Neuronal stem cell (in vitro differentiated cells): ENCODE data around the gene SHC1.

Source experiments
- DNase-seq: peaks from one replicate; pipeline ENCODE4 v3.0.0-alpha.2; 2013; ENCODE audit warnings: low spot score
- H2AFZ ChIP-seq: one replicate; pipeline ENCODE4 v1.6.1; 2013; ENCODE audit warnings: mild to moderate bottlenecking, low read length, inconsistent platforms
- H2AK5ac ChIP-seq: 2 replicates; pipeline ENCODE4 v1.6.1; 2013; ENCODE audit warnings: low read depth, mild to moderate bottlenecking, inconsistent platforms, low read length, moderate library complexity, mixed read lengths
- H2BK120ac ChIP-seq: 2 replicates; pipeline ENCODE4 v1.6.1; 2013; ENCODE audit warnings: low read depth, mild to moderate bottlenecking, inconsistent platforms, low read length, moderate library complexity, mixed read lengths
- H2BK12ac ChIP-seq: one replicate; pipeline ENCODE4 v1.6.1; 2013; ENCODE audit warnings: low read length, inconsistent platforms
- H2BK15ac ChIP-seq: 2 replicates; pipeline ENCODE4 v1.6.1; 2013; ENCODE audit warnings: mild to moderate bottlenecking, low read length, inconsistent platforms, mixed read lengths
- H2BK5ac ChIP-seq: one replicate; pipeline ENCODE4 v1.6.1; 2013; ENCODE audit warnings: inconsistent platforms, mild to moderate bottlenecking, low read length, moderate library complexity
- H3K14ac ChIP-seq: one replicate; pipeline ENCODE4 v1.6.1; 2013; ENCODE audit warnings: low read length, inconsistent platforms
- H3K18ac ChIP-seq: 2 replicates; pipeline ENCODE4 v1.6.1; 2013; ENCODE audit warnings: low read length, inconsistent platforms
- H3K23ac ChIP-seq: 2 replicates; pipeline ENCODE4 v1.6.1; 2013; ENCODE audit warnings: low read depth, mild to moderate bottlenecking, mixed read lengths, low read length, inconsistent platforms; ENCODE audit not compliant: poor library complexity
- H3K27ac ChIP-seq: replicated peaks from 3 replicates; pipeline ENCODE4 v1.5.1; 2013; ENCODE audit warnings: low read length, inconsistent platforms
- H3K27me3 ChIP-seq, 3 experiments: 2 replicates each; pipeline ENCODE4 v1.6.1; 2013; ENCODE audit warnings: low read length in 3 of 3, mild to moderate bottlenecking in 2 of 3, inconsistent platforms in 1 of 3, low read depth in 1 of 3, mixed read lengths in 1 of 3, moderate library complexity in 1 of 3; ENCODE audit not compliant: control insufficient read depth in 3 of 3, insufficient read depth in 3 of 3
- H3K36me3 ChIP-seq, 2 donors: replicated peaks in 1 of 2; 2 replicates each; pipeline ENCODE4 v1.6.1; 2013; ENCODE audit warnings: low read length in 2 of 2; ENCODE audit not compliant: control insufficient read depth in 2 of 2, insufficient read depth in 2 of 2
- H3K4ac ChIP-seq: 2 replicates; pipeline ENCODE4 v1.6.1; 2013; ENCODE audit warnings: inconsistent platforms, mild to moderate bottlenecking, low read length, moderate library complexity
- H3K4me1 ChIP-seq, 2 donors: 1 replicate in 1 of 2; 2 replicates in 1 of 2; pipeline ENCODE4 v1.6.1; 2013; ENCODE audit warnings: low read length in 2 of 2, low read depth in 1 of 2; ENCODE audit not compliant: control insufficient read depth in 2 of 2, insufficient read depth in 1 of 2
- H3K4me2 ChIP-seq: one replicate; pipeline ENCODE4 v1.6.1; 2013; ENCODE audit warnings: mild to moderate bottlenecking, low read length, inconsistent platforms; ENCODE audit not compliant: insufficient read depth, poor library complexity, severe bottlenecking
- H3K4me3 ChIP-seq, 2 donors: 2 replicates each; pipeline ENCODE4 v1.5.1; 2013; ENCODE audit warnings: low read length in 2 of 2, mild to moderate bottlenecking in 2 of 2, inconsistent platforms in 1 of 2, moderate library complexity in 1 of 2
- H3K79me1 ChIP-seq: one replicate; pipeline ENCODE4 v1.6.1; 2013; ENCODE audit warnings: low read depth, mild to moderate bottlenecking, inconsistent platforms, low read length, moderate library complexity
- H3K9ac ChIP-seq: one replicate; pipeline ENCODE4 v1.6.1; 2013; ENCODE audit warnings: mild to moderate bottlenecking, low read depth, low read length, inconsistent platforms; ENCODE audit not compliant: poor library complexity
- H3K9me3 ChIP-seq, 2 donors: replicated peaks in 1 of 2; 2 replicates each; pipeline versions ENCODE3 to v1.6.1; 2013; ENCODE audit warnings: low read length in 2 of 2, mild to moderate bottlenecking in 2 of 2, inconsistent platforms in 1 of 2, low read depth in 1 of 2, mixed read lengths in 1 of 2, moderate library complexity in 1 of 2; ENCODE audit not compliant: control insufficient read depth in 2 of 2, insufficient read depth in 1 of 2
- H4K8ac ChIP-seq: one replicate; pipeline ENCODE4 v1.6.1; 2013; ENCODE audit warnings: low read depth, mild to moderate bottlenecking, inconsistent platforms, low read length, moderate library complexity
- H4K91ac ChIP-seq: one replicate; pipeline ENCODE4 v1.6.1; 2013; ENCODE audit warnings: low read length, low read depth, mild to moderate bottlenecking, inconsistent platforms; ENCODE audit not compliant: poor library complexity
- WGBS, 2 donors: extraction: QIAGEN DNeasy Blood & Tissue Kit; methylation state at CpG; one replicate each; pipeline ENCODE4 v1.1.7; 2013; ENCODE audit warnings: missing lambda C conversion rate in 2 of 2, mixed read lengths in 1 of 2; ENCODE audit not compliant: insufficient read length in 2 of 2, insufficient replicate concordance in 1 of 2; ENCODE audit errors: extremely low coverage in 2 of 2; 5-methylcytosine and 5-hydroxymethylcytosine counted together

The SHC1 gene

GRCh38 chr1:154967331-154967950 is 3.1 kb downstream of the SHC1 start:
- Histone ChIP-seq H2BK5ac (no peak overlapping the region), H2BK15ac (no peak overlapping the region), H3K23ac (no peak overlapping the region), H2AK5ac (no peak overlapping the region), H3K18ac (no peak overlapping the region), H3K79me1 (peaks cover 9% of the 10 kb centered on the region), H3K27ac (no peak overlapping the region), H2BK12ac (no peak overlapping the region), H3K4me1 (peaks cover 23 to 28% of the 10 kb centered on the region in 2 donors), H4K91ac (no peak overlapping the region), H3K36me3 (peaks cover 26 to 66% of the 10 kb centered on the region in 2 donors), H3K4me2 (no peak overlapping the region), H4K8ac (no peak overlapping the region), H3K14ac (no peak overlapping the region), H3K4ac (no peak overlapping the region), H2BK120ac (no peak overlapping the region), H3K4me3 (no peak overlapping the region), H2AFZ (no peak overlapping the region), H3K9me3 (no peaks in the 10 kb centered on the region), H3K27me3 (no peaks in the 10 kb centered on the region), H3K9ac (peak overlapping the region; percentile 1)
- WGBS, 2 donors = no CpG with 5 or more reads among the region's 5 CpGs
- DNase-seq = no peak

- H3K4ac ChIP-seq = no peak overlapping the region
Measured at GRCh38 chr1:154966111-154966510, 4.4 kb downstream of the SHC1 start.

GRCh38 chr1:154964359-154964758 is 6.2 kb downstream of the SHC1 start:
- Histone ChIP-seq H2BK120ac (no peak overlapping the region), H3K4ac (no peak overlapping the region), H4K8ac (no peak overlapping the region), H3K9ac (no peak overlapping the region), H3K79me1 (peaks cover 8% of the 10 kb centered on the region), H2BK12ac (no peak overlapping the region), H3K18ac (no peak overlapping the region), H3K27me3 (no peaks in the 10 kb centered on the region), H2AK5ac (no peak overlapping the region), H3K14ac (no peak overlapping the region), H3K27ac (no peak overlapping the region), H2AFZ (no peak overlapping the region), H3K36me3 (peaks cover 28 to 79% of the 10 kb centered on the region in 2 donors), H4K91ac (no peak overlapping the region), H3K9me3 (no peaks in the 10 kb centered on the region), H3K4me3 (no peak overlapping the region), H2BK5ac (no peak overlapping the region), H3K4me2 (no peak overlapping the region), H2BK15ac (no peak overlapping the region), H3K23ac (no peak overlapping the region), H3K4me1 (peaks cover 9 to 19% of the 10 kb centered on the region in 2 donors)
- no peak for DNase-seq
- no CpG with 5 or more reads among the region's 6 CpGs for WGBS, 2 donors

More at GRCh38 chr1:154966111-154966510, 4.4 kb downstream of the SHC1 start:
- no peak overlapping the region for H2BK15ac ChIP-seq
- H3K79me1 ChIP-seq = peaks cover 9% of the 10 kb centered on the region
- H3K27me3 ChIP-seq = no peaks in the 10 kb centered on the region
- H3K4me3 ChIP-seq = no peak overlapping the region
- H3K4me1 ChIP-seq = peaks cover 14 to 20% of the 10 kb centered on the region in 2 donors
- no peak overlapping the region for H2AK5ac ChIP-seq
- no peak overlapping the region for H3K18ac ChIP-seq
- no CpG with 5 or more reads among the region's 7 CpGs for WGBS, 2 donors
- H3K23ac ChIP-seq = peak overlapping the region; percentile 22
- H2BK5ac ChIP-seq = peak overlapping the region; percentile 3
- H3K9ac ChIP-seq = no peak overlapping the region
- no peak overlapping the region for H4K91ac ChIP-seq
- no peak for DNase-seq
- H3K27ac ChIP-seq = no peak overlapping the region
- no peak overlapping the region for H3K4me2 ChIP-seq
- H3K9me3 ChIP-seq = no peaks in the 10 kb centered on the region
- no peak overlapping the region for H3K14ac ChIP-seq
- H2BK12ac ChIP-seq = no peak overlapping the region
- no peak overlapping the region for H4K8ac ChIP-seq
- H2BK120ac ChIP-seq = no peak overlapping the region
- no peak overlapping the region for H2AFZ ChIP-seq
- H3K36me3 ChIP-seq = peaks cover 26 to 68% of the 10 kb centered on the region in 2 donors

- H4K91ac ChIP-seq = no peak overlapping the region
- no peak overlapping the region for H4K8ac ChIP-seq
- no peak overlapping the region for H3K4me2 ChIP-seq
- no peak overlapping the region for H2BK12ac ChIP-seq
- peaks cover 34 to 82% of the 10 kb centered on the region in 2 donors for H3K36me3 ChIP-seq
- DNase-seq = no peak
- H3K9ac ChIP-seq = no peak overlapping the region
- H3K79me1 ChIP-seq = peaks cover 11% of the 10 kb centered on the region
- H3K9me3 ChIP-seq = no peaks in the 10 kb centered on the region
- H3K4ac ChIP-seq = no peak overlapping the region
- no peak overlapping the region for H2BK5ac ChIP-seq
- H2AK5ac ChIP-seq = no peak overlapping the region
- no peak overlapping the region for H3K14ac ChIP-seq
- no peak overlapping the region for H3K4me3 ChIP-seq
- no peak overlapping the region for H3K18ac ChIP-seq
- no peak overlapping the region for H2BK15ac ChIP-seq
- no peaks in the 10 kb centered on the region for H3K27me3 ChIP-seq
- no CpG with 5 or more reads among the region's 8 CpGs for WGBS, 2 donors
- H3K4me1 ChIP-seq = peaks cover 5 to 13% of the 10 kb centered on the region in 2 donors
- H2AFZ ChIP-seq = no peak overlapping the region
- no peak overlapping the region for H2BK120ac ChIP-seq
- H3K27ac ChIP-seq = no peak overlapping the region
- H3K23ac ChIP-seq = no peak overlapping the region
Measured at GRCh38 chr1:154963643-154964042, 6.9 kb downstream of the SHC1 start.
